Panc1 (cell line): ENCODE results near the gene APBB3.

Experiments used
- POLR2AphosphoS5 ChIP-seq: IDR thresholded peaks from 2 replicates; pipeline ENCODE4 v1.6.1; 2012; ENCODE audit warnings: mild to moderate bottlenecking, low read depth, low read length, moderate library complexity
- SIN3A ChIP-seq: IDR thresholded peaks from 2 replicates; pipeline ENCODE4 v1.6.1; 2012; ENCODE audit warnings: low read depth, mild to moderate bottlenecking, low read length, moderate library complexity, borderline replicate concordance; ENCODE audit not compliant: insufficient read depth
- TCF7L2 ChIP-seq: IDR thresholded peaks from 2 replicates; pipeline ENCODE4 v1.6.1; 2011; ENCODE audit warnings: mild to moderate bottlenecking, low read depth, low read length, inconsistent platforms
- TF ChIP-seq, protein P1 (sequence below), 2 experiments: IDR thresholded peaks; 2 replicates each; pipeline ENCODE4 v1.6.1; 2011 to 2012; ENCODE audit warnings: low read depth in 2 of 2, control low read depth in 1 of 2, low read length in 1 of 2, mild to moderate bottlenecking in 1 of 2, moderate library complexity in 1 of 2; ENCODE audit not compliant: insufficient read depth in 1 of 2
- TF ChIP-seq, protein P2 (sequence below): fragments of 450-650 bp; IDR thresholded peaks from 2 replicates; pipeline ENCODE4 v1.5.1; 2017; ENCODE audit warnings: mild to moderate bottlenecking

DNA sequence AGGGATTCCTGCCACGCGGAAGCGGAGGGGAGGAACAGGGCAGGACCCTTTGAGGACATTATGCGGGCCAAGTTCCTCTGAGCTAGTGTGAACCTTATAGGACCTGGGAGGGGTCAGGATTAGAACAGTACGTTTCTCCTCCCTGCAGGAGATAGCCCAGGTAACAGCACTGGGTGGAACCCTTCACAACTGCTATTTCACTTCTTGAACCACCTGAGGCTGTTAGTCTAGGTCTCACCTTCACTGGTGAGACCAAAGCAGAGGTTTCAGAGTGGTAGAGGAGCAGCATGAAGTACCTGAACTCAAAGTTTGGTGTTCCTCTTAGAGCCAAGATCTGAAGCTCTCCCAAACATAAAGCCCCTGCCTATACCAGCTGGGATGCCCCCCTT, 16.1 kb downstream of the APBB3 start:
- TF ChIP-seq, protein P1, sequence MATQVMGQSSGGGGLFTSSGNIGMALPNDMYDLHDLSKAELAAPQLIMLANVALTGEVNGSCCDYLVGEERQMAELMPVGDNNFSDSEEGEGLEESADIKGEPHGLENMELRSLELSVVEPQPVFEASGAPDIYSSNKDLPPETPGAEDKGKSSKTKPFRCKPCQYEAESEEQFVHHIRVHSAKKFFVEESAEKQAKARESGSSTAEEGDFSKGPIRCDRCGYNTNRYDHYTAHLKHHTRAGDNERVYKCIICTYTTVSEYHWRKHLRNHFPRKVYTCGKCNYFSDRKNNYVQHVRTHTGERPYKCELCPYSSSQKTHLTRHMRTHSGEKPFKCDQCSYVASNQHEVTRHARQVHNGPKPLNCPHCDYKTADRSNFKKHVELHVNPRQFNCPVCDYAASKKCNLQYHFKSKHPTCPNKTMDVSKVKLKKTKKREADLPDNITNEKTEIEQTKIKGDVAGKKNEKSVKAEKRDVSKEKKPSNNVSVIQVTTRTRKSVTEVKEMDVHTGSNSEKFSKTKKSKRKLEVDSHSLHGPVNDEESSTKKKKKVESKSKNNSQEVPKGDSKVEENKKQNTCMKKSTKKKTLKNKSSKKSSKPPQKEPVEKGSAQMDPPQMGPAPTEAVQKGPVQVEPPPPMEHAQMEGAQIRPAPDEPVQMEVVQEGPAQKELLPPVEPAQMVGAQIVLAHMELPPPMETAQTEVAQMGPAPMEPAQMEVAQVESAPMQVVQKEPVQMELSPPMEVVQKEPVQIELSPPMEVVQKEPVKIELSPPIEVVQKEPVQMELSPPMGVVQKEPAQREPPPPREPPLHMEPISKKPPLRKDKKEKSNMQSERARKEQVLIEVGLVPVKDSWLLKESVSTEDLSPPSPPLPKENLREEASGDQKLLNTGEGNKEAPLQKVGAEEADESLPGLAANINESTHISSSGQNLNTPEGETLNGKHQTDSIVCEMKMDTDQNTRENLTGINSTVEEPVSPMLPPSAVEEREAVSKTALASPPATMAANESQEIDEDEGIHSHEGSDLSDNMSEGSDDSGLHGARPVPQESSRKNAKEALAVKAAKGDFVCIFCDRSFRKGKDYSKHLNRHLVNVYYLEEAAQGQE (IDR thresholded peaks at IDR 0.05; ENCODE audit: insufficient read depth in 1 of 2, low read depth in 2 of 2, low read length in 1 of 2): no peak
- TF ChIP-seq, protein P2, sequence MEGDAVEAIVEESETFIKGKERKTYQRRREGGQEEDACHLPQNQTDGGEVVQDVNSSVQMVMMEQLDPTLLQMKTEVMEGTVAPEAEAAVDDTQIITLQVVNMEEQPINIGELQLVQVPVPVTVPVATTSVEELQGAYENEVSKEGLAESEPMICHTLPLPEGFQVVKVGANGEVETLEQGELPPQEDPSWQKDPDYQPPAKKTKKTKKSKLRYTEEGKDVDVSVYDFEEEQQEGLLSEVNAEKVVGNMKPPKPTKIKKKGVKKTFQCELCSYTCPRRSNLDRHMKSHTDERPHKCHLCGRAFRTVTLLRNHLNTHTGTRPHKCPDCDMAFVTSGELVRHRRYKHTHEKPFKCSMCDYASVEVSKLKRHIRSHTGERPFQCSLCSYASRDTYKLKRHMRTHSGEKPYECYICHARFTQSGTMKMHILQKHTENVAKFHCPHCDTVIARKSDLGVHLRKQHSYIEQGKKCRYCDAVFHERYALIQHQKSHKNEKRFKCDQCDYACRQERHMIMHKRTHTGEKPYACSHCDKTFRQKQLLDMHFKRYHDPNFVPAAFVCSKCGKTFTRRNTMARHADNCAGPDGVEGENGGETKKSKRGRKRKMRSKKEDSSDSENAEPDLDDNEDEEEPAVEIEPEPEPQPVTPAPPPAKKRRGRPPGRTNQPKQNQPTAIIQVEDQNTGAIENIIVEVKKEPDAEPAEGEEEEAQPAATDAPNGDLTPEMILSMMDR: no peak
- TF ChIP-seq POLR2AphosphoS5 (no peak), SIN3A (no peak), TCF7L2 (no peak)
